Measurements from ENCODE around the gene CACNB1.

DNA sequence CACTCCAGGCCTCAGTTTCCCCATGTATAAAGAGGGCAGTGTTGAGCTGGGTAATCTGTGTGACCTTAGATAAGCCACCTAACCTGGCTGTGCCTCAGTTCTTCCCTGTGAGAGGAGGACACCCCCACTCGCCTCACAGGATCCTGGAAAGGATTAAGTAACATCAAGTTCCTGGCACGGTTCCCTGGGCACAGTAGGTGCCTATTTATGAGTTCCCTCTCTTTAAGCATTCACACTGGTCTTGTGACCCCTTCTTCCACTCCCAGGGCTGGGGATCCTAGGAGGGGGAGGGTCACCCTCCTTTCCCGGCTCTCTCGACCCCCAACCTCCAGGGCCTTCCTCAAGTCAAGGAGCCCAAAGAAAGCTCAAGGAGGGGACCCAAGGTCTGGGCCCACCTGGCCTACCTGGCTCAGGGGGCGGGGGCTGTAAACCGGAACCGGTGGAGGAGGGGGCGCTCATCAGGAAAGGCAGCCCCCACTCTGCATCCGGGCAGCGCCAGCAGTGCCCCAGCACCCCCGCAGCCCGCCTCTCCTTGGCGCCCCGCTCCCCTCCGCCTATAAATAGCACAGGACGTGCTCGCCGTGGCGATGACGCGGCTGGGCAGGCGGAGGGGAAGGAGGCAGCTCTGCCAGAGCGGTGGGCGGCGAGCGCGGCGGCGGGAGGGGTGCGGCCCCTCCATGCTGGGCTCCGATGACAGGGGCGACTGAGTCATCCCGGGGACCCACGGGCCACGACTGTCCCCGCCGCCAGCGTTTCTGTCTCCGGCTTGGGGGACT, 12.0 kb upstream of the CACNB1 start:
- no peak for TF ChIP-seq CTCF (IDR thresholded peaks at IDR 0.05)
- no peak for TF ChIP-seq POLR2A (IDR thresholded peaks at IDR 0.05)

Data from adrenal gland (tissue), 5 donors.